Stimulated activated CD8-positive, alpha-beta memory T cell treated with anti-CD3 and anti-CD28 coated beads, Interleukin-4, amount 100 ng/mL, for 48 hours (primary cell): Measurements from ENCODE around the gene CARS2.

Experiments
- DNase-seq: peaks from one replicate; pipeline ENCODE4 v3.0.0-alpha.2; 2020

CARS2 gene

DNA sequence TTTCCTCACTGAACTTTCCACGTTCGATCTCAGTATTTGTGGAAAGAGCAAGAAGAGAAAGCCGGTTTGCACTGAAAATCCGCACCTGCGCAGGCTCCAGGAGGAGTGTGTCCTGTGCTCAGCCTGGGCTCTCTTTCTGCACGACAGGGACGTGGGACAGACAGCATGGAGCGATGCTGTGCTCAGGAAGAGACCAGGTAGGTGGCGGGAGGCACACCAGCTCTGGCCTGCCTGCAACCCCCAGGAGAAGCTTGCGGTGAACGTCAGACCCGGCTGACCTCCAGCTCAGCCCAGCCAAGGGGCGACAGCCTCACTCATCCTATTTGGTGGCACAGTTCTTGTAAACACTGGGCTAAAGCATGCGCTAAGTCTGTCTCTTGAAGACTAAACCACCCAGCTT, 54.6 kb downstream of the CARS2 start:
- DNase-seq: no peak

- DNase-seq: no peak
Measured at GRCh38 chr13:110650436-110650835, 55.5 kb downstream of the CARS2 start.

DNA sequence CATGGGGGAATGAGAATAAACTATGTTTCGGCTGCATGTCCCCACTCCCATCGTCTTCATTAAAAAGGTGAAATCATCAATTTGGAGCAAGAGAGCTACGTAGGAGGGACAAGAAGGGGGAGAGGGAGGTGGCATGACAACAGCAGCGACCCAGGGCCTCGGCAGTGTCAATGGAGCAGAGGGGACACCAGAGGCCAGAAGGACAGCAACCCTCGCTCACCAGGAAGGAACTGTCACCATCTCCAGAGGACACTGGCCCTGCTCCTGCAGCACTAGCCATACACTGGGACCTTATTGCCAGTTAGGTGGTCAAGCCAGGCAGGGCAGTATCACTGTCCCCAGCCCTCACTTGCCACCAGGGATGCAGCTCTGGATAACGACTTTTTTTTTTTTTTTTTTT, 56.4 kb downstream of the CARS2 start:
- DNase-seq: no peak

DNA sequence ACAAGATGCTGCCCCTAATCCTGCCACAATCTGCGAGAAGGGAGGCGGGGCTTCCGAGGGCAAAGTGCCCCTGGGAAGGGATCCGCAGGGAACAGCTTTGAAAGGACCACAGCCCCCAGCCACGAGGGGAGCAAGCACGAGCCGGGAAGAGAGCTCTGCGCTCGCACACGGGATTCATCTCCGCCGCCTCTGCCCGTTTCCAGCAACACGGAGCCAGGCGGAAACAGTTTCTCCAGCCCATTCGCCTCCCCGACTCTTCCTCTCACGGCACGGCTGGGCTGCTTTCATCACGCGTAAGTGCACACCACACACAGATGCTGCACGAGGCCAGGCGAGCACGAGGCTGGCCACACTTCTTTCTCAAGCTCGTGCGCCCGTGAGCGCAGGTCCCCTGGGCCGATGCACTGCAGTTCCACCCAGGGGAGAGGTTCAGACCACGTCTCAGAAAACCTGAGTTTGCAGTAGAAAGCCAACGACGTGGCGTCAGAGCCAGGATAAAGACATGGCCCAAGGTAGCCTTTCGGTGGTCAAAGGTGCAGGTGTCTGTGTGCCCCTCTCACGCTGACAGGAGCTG, 57.0 kb downstream of the CARS2 start:
- DNase-seq: no peak

- no peak for DNase-seq
Measured at GRCh38 chr13:110648146-110648819, 57.6 kb downstream of the CARS2 start.

GRCh38 chr13:110647365-110647737, 58.6 kb downstream of the CARS2 start:
- DNase-seq: no peak

- DNase-seq: no peak
Measured at GRCh38 chr13:110646442-110647364, 59.2 kb downstream of the CARS2 start.

- no peak for DNase-seq
Measured at GRCh38 chr13:110645750-110646149, 60.2 kb downstream of the CARS2 start.

GRCh38 chr13:110644892-110645521, 60.9 kb downstream of the CARS2 start:
- DNase-seq: peak; percentile 50

DNA sequence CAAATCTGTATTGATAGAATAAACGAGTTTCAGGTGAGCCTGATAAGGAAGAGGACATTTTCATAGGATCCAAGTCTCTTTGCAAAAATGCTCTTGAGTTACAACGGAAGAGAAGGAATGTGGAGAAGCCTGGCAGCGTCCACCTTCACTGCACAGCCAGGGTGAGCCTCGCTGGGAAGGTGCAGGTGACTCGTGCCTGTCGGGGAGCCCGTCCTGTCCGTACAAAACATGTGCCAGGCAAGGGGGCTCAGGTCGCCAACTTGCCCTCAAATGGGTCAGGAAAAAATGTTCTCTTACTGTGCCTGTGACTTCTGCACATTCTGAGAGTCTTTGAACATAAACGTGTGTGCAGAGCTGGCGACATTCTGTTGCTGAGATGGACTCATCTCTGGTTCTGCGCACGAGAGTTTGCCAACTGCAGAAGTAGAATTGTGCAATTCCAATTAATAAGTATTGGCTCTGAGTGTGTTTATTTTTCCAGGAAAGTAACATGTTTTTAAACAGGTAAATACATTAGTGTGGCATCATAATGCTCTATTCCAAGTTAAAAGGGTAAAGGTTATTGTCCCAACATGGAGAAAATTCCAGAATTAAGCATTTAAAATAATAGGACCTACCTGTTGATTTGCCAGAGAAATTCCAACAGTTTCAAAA, 62.0 kb downstream of the CARS2 start:
- no peak for DNase-seq

DNA sequence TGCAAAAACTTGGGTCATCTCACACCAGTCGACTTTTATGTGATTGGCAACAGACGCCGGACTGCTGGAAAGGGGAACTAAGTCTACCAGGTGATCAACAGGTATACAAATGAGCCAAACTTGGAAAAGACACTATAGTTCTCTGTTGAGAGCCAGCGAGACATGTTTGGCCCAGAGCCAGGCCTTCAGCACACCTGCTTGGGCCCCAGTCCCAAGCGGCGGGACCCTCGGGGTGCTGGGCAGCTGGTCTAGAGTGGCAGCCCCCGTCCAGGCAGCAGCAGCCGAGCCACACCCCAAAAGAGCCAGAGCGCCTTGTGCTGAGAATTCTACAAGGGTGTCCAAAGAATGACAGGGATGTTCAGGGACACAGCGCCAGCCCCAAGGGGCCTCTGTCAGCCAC, 62.6 kb downstream of the CARS2 start:
- DNase-seq: no peak

DNA sequence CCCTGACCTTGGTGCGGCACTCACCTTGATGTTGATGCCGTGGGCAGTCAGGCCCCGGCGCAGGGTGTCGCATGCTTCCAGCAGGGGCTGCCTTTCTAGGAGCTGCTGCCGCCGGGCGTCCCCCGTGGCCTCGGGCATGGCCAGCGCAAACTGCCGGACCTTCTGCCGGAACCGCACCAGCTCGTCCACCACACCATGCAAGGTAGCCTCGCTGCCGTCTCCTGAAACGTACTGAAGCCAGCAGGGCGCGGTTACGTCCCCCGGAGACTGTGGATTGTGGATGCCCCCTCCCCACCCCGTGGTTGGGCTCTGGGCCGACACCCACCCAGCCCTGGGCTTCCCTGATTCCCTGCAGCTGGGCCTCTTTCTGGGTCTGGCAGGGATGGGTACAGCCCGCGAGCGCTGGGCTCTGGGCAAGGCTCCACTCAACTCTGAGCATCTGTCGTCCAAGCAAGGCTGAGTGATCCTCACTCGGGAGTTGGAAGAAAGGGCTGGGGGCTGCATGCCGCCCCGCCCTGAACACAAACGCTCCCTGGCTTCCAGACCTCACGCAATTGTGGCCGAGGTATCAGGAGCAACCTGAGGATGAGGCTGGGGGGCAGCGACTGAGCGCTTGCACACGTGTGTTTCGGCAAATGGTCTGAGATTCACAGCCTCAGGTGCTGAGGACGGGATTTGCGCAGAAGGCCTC, 63.5 kb downstream of the CARS2 start:
- no peak for DNase-seq

DNA sequence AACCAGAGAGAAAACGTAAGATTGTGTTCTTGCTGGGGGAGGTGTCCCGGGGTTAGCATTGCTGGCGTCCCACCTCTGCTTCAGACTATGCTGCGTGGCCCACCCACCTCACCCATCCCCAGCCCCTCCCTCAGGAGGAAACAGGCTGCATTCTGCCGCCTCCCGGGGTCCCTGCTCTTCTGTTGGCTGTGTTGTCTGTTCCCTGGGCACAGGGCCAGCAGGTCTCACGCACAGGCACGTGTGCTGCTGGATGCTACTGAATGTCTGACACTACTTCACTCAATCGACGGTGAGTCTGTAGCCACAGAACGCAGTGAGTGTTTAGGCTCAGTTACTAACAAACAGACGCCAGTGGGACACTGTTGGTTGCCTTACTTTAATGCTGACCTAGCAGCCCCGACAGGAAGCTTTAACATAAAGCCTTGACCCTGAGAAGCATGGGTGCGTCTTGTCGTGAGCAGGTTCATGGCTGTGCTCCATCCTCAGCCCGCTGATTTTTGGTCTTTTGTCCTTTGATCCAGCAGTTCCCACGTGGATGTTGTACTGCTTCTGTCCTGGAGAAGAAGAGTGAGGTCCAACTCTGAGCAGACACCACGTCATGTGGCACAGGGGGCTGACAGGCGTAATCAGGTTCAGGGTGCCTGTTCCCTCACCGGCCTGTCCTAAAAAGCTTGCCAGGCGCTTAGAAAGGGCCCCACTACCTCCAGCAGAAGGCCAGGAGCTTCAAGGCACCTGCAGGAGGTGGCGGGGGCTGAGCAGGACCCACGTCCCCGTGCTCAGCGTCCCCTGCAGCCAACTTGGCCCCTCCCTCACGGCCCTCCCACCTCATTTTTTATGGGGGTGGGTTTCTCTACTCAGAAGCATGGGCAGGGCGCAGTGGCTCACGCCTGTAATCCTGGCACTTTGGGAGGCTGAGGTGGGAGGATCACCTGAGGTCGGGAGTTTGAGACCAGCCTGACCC, 64.6 kb downstream of the CARS2 start:
- no peak for DNase-seq

DNA sequence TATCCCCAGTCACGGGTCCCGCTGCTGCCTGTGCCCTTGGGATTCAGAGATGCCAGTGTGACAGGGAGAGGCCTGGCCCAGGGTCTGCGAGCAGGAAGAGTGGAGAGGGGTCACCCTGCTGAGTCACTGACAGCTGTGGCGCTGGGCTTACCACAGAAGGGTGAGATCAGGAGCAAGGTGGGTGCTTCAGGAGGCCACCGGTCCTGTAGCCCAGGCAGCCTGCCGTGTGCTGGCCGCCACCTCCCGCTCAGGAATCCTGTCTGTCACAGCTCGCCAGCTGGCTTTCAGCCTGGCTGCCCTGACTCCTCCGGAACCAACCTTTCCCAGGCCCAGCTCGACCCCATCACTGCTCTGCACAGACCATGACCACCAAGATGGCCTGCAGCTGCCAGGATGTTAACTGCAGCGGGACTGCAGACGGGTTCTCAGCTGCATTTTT, 65.3 kb downstream of the CARS2 start:
- DNase-seq: no peak

GRCh38 chr13:110639935-110640334, 66.0 kb downstream of the CARS2 start:
- no peak for DNase-seq

DNA sequence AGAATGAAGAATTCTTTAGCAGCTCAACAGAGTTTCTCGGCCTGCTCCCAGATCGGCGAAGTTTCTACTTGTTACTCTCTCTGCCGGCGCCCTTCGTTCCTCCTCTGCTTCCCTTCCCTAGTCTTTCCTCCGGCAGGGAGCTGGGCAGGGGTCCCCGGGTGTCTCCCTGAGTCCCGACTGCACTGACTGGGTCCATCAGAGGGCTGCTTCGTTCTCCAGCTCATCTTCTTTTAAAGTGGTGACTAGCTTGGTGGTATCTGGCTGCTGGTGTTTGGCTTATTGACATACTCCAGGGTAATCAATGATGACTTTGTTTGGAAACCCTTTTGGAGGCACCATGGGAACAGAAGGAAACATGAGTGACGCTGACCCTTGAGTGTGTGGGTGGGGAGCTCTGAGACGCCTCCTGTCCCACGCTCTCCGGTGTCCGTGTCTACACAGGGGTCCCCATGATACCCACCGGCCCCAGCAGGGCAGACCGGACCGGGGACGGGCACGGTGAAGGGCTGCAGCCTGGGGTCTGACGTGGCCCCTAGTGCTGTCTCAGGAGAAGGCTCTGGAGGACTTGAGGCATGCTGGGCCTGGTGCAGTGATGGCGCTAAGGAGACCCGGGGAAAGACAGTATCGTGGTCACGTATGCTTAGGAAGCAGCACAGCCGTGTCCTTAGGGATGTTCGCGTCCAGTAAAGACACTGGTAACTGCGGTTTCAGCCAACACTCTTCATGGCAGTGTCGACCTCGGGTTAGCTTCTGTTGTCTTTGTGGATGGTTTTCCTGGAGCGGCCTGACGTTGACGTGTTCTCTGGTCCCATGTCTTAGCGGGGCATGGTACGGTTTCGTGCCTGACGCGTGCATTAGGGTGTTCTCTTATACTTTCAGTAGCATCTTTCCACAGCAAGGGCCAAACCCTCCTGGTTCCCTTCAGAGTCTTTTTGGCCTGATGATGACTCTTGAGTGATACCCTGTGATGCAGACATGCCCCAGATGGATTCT, 66.8 kb downstream of the CARS2 start:
- DNase-seq: no peak

GRCh38 chr13:110638257-110638656, 67.7 kb downstream of the CARS2 start:
- no peak for DNase-seq

- DNase-seq: no peak
Measured at GRCh38 chr13:110637747-110638146, 68.2 kb downstream of the CARS2 start.

DNA sequence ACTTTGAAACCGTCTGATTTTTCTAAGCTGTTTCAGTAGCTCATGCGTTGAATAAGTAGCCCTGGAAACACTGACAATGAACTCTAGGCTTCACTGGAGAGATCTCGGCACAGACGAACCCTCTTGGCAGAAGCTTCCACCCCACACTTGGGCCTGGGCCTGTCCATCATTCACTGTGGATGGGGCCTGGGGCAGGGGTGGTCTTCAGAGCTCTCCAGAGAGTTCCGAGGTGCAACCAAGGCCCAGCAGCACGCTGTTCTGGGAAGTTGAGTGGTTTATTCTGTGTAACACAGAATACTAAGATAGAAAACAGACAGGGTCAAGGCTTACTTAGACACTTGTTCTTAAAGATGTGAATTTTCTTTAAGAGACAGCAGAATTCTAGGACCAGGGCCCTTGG, 68.6 kb downstream of the CARS2 start:
- DNase-seq: no peak

GRCh38 chr13:110636701-110637201, 69.2 kb downstream of the CARS2 start:
- no peak for DNase-seq
